ENCODE data around the gene STARD3. TPM values are rescaled to one million over a fixed set of nuclear protein-coding genes. Genes with fewer than 3 reads are reported as not detected.
A peak's percentile ranks its signal among the peaks of the same experiment; 100 is the strongest.
"Not testable (repeated sequence)": the region's sequence is repeated elsewhere in the genome, so short reads cannot be mapped to it uniquely, and the experiment has no call there.

STARD3 gene
- total RNA-seq: 25.4 and 36.5 TPM in 2 replicates

- DNase-seq (ENCODE audit: low read depth, low spot score): peak; percentile 46
These were observed at the start of gene STARD3 for GRCh38 chr17:39636927-39637736. Gene STARD3 (plus strand): TSS chr17:39637144. CDS start chr17:39653532, 16,388 bp downstream.

GRCh38 chr17:39590180-39590579 lies 46.8 kb upstream of the STARD3 start:
- DNase-seq (ENCODE audit: low read depth, low spot score): not testable (repeated sequence)

GRCh38 chr17:39591958-39592954 lies 44.7 kb upstream of the STARD3 start:
- DNase-seq (ENCODE audit: low read depth, low spot score): no peak

GRCh38 chr17:39593371-39593770 lies 43.6 kb upstream of the STARD3 start:
- no peak for DNase-seq (ENCODE audit: low read depth, low spot score)

- DNase-seq (ENCODE audit: low read depth, low spot score): no peak
These were observed 41.6 kb upstream of the STARD3 start for GRCh38 chr17:39595294-39595693.

- DNase-seq (ENCODE audit: low read depth, low spot score): no peak
These were observed 40.9 kb upstream of the STARD3 start for GRCh38 chr17:39595928-39596510.

- no peak for DNase-seq (ENCODE audit: low read depth, low spot score)
These were observed 40.2 kb upstream of the STARD3 start for GRCh38 chr17:39596543-39597267.

- DNase-seq (ENCODE audit: low read depth, low spot score): no peak
These were observed 39.4 kb upstream of the STARD3 start for GRCh38 chr17:39597372-39598046.

- no peak for DNase-seq (ENCODE audit: low read depth, low spot score)
These were observed 38.9 kb upstream of the STARD3 start for GRCh38 chr17:39598047-39598481.

GRCh38 chr17:39598630-39599003 lies 38.3 kb upstream of the STARD3 start:
- no peak for DNase-seq (ENCODE audit: low read depth, low spot score)

GRCh38 chr17:39599004-39599664 lies 37.8 kb upstream of the STARD3 start:
- no peak for DNase-seq (ENCODE audit: low read depth, low spot score)

- DNase-seq (ENCODE audit: low read depth, low spot score): no peak
These were observed 37.2 kb upstream of the STARD3 start for GRCh38 chr17:39599665-39600231.

- DNase-seq (ENCODE audit: low read depth, low spot score): no peak
These were observed 36.5 kb upstream of the STARD3 start for GRCh38 chr17:39600288-39600996.

GRCh38 chr17:39600997-39601597 lies 35.8 kb upstream of the STARD3 start:
- DNase-seq (ENCODE audit: low read depth, low spot score): no peak

GRCh38 chr17:39601758-39602532 lies 35.0 kb upstream of the STARD3 start:
- no peak for DNase-seq (ENCODE audit: low read depth, low spot score)

GRCh38 chr17:39602533-39603303 lies 34.2 kb upstream of the STARD3 start:
- no peak for DNase-seq (ENCODE audit: low read depth, low spot score)

All from pulmonary artery endothelial cell (primary cell).